Peyer's patch (tissue), 4 donors: ENCODE measurements around the gene ACBD6.

Source experiments
- POLR2A ChIP-seq, 2 donors: fragments of 450-650 bp; IDR thresholded peaks; one replicate each; pipeline ENCODE4 v1.5.1; 2017; ENCODE audit warnings: antibody characterized with exemption in 2 of 2, mild to moderate bottlenecking in 2 of 2, moderate library complexity in 2 of 2
- TF ChIP-seq, protein P1 (sequence below), 6 experiments: fragments of 450-650 bp in 4 of 6; fragments of 200-600 bp in 2 of 6; sonication (generic) in 1 of 6; IDR thresholded peaks; one replicate each; pipeline ENCODE4 v1.5.1; 2017 to 2019; ENCODE audit warnings: antibody characterized with exemption in 6 of 6, mild to moderate bottlenecking in 3 of 6, moderate library complexity in 1 of 6

DNA sequence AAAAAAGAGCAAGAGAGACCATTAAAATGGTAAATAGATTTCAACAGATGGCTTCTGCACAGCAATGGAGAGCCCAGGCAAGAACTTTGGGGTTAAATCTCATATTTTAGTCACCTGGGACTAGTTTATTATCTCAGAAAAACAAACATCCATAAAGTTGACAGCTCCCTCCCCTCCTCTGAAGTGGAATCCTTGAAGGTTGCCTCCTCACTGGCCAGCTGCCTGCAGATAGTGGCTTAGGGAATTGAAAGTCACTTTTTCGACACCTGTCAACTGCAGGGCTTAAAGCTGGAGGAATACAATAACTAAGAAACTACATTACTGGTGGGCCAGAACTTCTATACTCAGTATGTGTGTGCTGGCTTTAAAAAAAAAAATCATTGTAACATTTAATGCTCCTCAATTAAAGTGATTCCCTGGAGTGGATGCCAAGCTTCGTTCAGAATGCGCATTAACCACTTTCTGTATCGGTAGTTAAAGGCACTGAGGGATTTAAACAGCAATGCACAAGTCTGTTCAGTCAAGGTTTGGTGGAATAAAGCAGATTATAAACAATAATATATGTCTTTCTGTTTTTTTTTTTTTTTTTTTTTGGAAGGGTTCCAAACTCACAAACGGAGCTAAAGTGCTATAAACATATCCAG is 219.9 kb downstream of the ACBD6 start:
- TF ChIP-seq, protein P1, sequence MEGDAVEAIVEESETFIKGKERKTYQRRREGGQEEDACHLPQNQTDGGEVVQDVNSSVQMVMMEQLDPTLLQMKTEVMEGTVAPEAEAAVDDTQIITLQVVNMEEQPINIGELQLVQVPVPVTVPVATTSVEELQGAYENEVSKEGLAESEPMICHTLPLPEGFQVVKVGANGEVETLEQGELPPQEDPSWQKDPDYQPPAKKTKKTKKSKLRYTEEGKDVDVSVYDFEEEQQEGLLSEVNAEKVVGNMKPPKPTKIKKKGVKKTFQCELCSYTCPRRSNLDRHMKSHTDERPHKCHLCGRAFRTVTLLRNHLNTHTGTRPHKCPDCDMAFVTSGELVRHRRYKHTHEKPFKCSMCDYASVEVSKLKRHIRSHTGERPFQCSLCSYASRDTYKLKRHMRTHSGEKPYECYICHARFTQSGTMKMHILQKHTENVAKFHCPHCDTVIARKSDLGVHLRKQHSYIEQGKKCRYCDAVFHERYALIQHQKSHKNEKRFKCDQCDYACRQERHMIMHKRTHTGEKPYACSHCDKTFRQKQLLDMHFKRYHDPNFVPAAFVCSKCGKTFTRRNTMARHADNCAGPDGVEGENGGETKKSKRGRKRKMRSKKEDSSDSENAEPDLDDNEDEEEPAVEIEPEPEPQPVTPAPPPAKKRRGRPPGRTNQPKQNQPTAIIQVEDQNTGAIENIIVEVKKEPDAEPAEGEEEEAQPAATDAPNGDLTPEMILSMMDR (IDR thresholded peaks at IDR 0.05) = no peak
- no peak for TF ChIP-seq POLR2A (IDR thresholded peaks at IDR 0.05)
